ENCODE measurements around the gene YAF2. TPM values are rescaled to one million over a fixed set of nuclear protein-coding genes. Genes with fewer than 3 reads are reported as not detected.

Gene YAF2
- total and polyA plus RNA-seq, 2 donors (not counting 1 experiment from before 2014, with no cell fraction given), result 11.6 to 41.9 TPM

- Mint-ChIP-seq H3K27ac (no peak overlapping the region), H3K27me3 (no peaks in the 10 kb centered on the region), H3K9me3 (ENCODE audit: insufficient read depth) (no peaks in the 10 kb centered on the region), H3K4me3 (no peak overlapping the region), H3K4me1 (peaks cover 25% of the 10 kb centered on the region)
- Histone ChIP-seq H3K9me3 (ENCODE audit: control extremely low read depth in 1 of 3, control insufficient read depth in 2 of 3, insufficient read depth in 1 of 3, low read length in 2 of 3) (no peaks in the 10 kb centered on the region), H3K27me3 (replicated peaks in 1 of 4; ENCODE audit: control extremely low read depth in 1 of 4, control insufficient read depth in 3 of 4, insufficient read depth in 4 of 4, low read length in 3 of 4) (no peaks in the 10 kb centered on the region), H3K4me2 (replicated peaks; ENCODE audit: low read depth, low read length, poor library complexity, severe bottlenecking) (no peak overlapping the region), H3K79me2 (ENCODE audit: control insufficient read depth, insufficient read depth, low read length) (peaks cover 10% of the 10 kb centered on the region), H3K4me1 (ENCODE audit: control insufficient read depth in 2 of 2, insufficient read depth in 2 of 2, low read length in 2 of 2) (peaks cover 3 to 11% of the 10 kb centered on the region in 2 donors), H3K27ac (ENCODE audit: low read length in 2 of 2) (no peak overlapping the region), H3K36me3 (replicated peaks in 1 of 2; ENCODE audit: control extremely low read depth in 1 of 2, control insufficient read depth in 1 of 2, extremely low read depth in 1 of 2, insufficient read depth in 2 of 2, low read length in 1 of 2) (peaks cover 6 to 14% of the 10 kb centered on the region in 2 experiments), H3K9ac (ENCODE audit: low read length) (no peak overlapping the region), H3K4me3 (ENCODE audit: control extremely low read depth in 1 of 5, extremely low read depth in 1 of 5, insufficient read depth in 1 of 5, low read depth in 2 of 5, low read length in 4 of 5) (no peak overlapping the region), H2AFZ (ENCODE audit: insufficient read depth, low read depth, low read length, poor library complexity, severe bottlenecking) (no peak overlapping the region), H4K20me1 (ENCODE audit: control insufficient read depth, insufficient read depth, low read length, poor library complexity, severe bottlenecking) (no peaks in the 10 kb centered on the region)
- intact Hi-C loops (cut with micrococcal nuclease), result no loop called here
- TF ChIP-seq EZH2 (IDR thresholded peaks at IDR 0.05; ENCODE audit: borderline replicate concordance, insufficient read depth, low read depth, low read length, poor library complexity, severe bottlenecking) (no peak), CTCF (IDR thresholded peaks at IDR 0.05) (no peak)
- ATAC-seq (ENCODE audit: low read depth) (no peak), DNase-seq (no peak)
- ChIA-PET CTCF (no interaction called here), POLR2A (no interaction called here)
- WGBS (ENCODE audit: insufficient coverage), result 96% methylated on average over 6 of the region's 6 CpGs
Observed at GRCh38 chr12:42192686-42193085, 45.4 kb downstream of the YAF2 start.

GRCh38 chr12:42192258-42192657 is 45.8 kb downstream of the YAF2 start:
- Histone ChIP-seq H3K4me2 (replicated peaks; ENCODE audit: low read depth, low read length, poor library complexity, severe bottlenecking) (no peak overlapping the region), H2AFZ (ENCODE audit: insufficient read depth, low read depth, low read length, poor library complexity, severe bottlenecking) (no peak overlapping the region), H3K79me2 (ENCODE audit: control insufficient read depth, insufficient read depth, low read length) (peaks cover 11% of the 10 kb centered on the region), H3K27me3 (replicated peaks in 1 of 4; ENCODE audit: control extremely low read depth in 1 of 4, control insufficient read depth in 3 of 4, insufficient read depth in 4 of 4, low read length in 3 of 4) (no peaks in the 10 kb centered on the region), H4K20me1 (ENCODE audit: control insufficient read depth, insufficient read depth, low read length, poor library complexity, severe bottlenecking) (no peaks in the 10 kb centered on the region), H3K9ac (ENCODE audit: low read length) (no peak overlapping the region), H3K4me1 (ENCODE audit: control insufficient read depth in 2 of 2, insufficient read depth in 2 of 2, low read length in 2 of 2) (peaks cover 7 to 15% of the 10 kb centered on the region in 2 donors), H3K9me3 (ENCODE audit: control extremely low read depth in 1 of 3, control insufficient read depth in 2 of 3, insufficient read depth in 1 of 3, low read length in 2 of 3) (no peaks in the 10 kb centered on the region), H3K36me3 (replicated peaks in 1 of 2; ENCODE audit: control extremely low read depth in 1 of 2, control insufficient read depth in 1 of 2, extremely low read depth in 1 of 2, insufficient read depth in 2 of 2, low read length in 1 of 2) (peaks cover 4 to 10% of the 10 kb centered on the region in 2 experiments), H3K27ac (ENCODE audit: low read length in 2 of 2) (no peak overlapping the region), H3K4me3 (ENCODE audit: control extremely low read depth in 1 of 5, extremely low read depth in 1 of 5, insufficient read depth in 1 of 5, low read depth in 2 of 5, low read length in 4 of 5) (no peak overlapping the region)
- H3K27me3 Mint-ChIP-seq, result no peaks in the 10 kb centered on the region
- POLR2A ChIA-PET, result no interaction called here
- ATAC-seq (ENCODE audit: low read depth) (no peak), DNase-seq (no peak)
- WGBS (ENCODE audit: insufficient coverage), result no CpG with 5 or more reads among the region's 1 CpG
- no peak overlapping the region for H3K27ac Mint-ChIP-seq
- CTCF ChIA-PET, result no interaction called here
- intact Hi-C loops (cut with micrococcal nuclease), result no loop called here
- no peaks in the 10 kb centered on the region for H3K9me3 Mint-ChIP-seq (ENCODE audit: insufficient read depth)
- TF ChIP-seq CTCF (IDR thresholded peaks at IDR 0.05), result no peak
- no peak for TF ChIP-seq EZH2 (IDR thresholded peaks at IDR 0.05; ENCODE audit: borderline replicate concordance, insufficient read depth, low read depth, low read length, poor library complexity, severe bottlenecking)
- peaks cover 26% of the 10 kb centered on the region for H3K4me1 Mint-ChIP-seq
- H3K4me3 Mint-ChIP-seq, result no peak overlapping the region
